NCI-H1694 treated with DMSO at 0.1 percent for 48 hours (cell line): ENCODE results near the gene TTI1.
"Not testable (repeated sequence)": the region's sequence is repeated elsewhere in the genome, so short reads cannot be mapped to it uniquely, and the experiment has no call there.

Source experiments
- DNase-seq: peaks from one replicate; lab custom pipeline; 2025; lab: John Stamatoyannopoulos, UW

TTI1 gene

GRCh38 chr20:37968841-37969401 lies 64.3 kb downstream of the TTI1 start:
- DNase-seq, result no peak

GRCh38 chr20:37963483-37963882 lies 69.8 kb downstream of the TTI1 start:
- DNase-seq, result not testable (repeated sequence)

DNA sequence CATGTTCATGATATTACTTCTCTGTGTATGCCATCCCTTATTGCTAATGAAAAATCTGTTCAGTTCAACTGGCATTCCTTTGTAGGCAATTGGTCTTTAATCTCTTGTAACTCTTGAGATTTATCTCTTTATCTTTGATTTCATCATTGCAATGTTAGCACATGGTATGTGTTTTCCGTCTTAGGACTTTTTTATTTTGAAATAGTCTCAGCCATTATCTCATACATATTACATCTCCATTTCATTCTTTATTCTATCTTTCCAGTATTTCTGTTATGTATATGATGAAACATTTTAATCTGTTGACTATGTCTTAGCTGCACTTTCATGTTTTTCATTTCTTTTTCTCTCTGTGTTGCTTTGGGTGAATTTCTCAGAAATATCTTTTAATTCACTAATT lies 72.2 kb downstream of the TTI1 start:
- no peak for DNase-seq

GRCh38 chr20:37958856-37959520 lies 74.3 kb downstream of the TTI1 start:
- no peak for DNase-seq

DNA sequence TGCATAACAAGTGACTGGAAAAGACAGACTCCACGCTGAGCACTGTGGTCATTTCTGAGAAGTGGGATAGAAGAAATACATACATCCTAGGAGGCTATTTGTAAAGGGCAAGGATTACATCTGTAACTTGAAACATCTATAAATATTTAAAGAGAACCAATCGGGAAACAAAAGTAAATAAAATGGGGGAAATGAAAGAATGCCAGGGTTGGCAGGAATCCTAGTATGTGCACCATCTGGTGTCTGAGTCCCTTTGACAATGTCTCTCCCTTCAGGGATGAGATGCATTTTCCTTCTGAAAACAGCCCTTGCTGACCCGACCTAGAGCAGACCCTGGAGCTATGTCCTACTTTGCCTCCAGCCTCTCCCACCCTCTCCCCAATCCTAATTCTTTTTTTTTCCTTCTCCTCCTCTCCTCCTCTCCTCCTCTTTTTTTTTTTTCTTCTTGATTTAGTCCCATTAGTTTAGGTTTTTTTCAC lies 77.1 kb downstream of the TTI1 start:
- DNase-seq, result peak; percentile 65

GRCh38 chr20:37955511-37955910 lies 77.7 kb downstream of the TTI1 start:
- DNase-seq, result no peak

GRCh38 chr20:37954626-37955025 lies 78.6 kb downstream of the TTI1 start:
- DNase-seq, result no peak

DNA sequence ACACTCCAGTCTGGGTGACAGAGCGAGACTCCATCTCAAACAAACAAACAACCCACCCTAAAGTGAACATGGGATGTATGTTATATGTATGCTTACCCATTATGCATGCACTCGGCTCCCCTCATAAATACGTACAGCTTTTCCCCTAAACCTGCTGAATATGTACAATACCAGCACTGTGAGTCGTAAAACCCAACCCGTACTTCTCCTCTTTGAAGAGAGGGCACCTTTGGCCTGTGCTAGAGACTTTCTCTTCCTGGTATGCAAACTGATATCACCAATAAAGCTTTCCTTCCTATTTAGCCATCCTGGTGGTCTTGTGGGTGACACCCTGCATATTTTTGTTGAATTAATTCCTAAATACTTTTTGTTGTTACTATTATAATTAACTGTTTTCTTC lies 79.1 kb downstream of the TTI1 start:
- DNase-seq, result no peak

DNA sequence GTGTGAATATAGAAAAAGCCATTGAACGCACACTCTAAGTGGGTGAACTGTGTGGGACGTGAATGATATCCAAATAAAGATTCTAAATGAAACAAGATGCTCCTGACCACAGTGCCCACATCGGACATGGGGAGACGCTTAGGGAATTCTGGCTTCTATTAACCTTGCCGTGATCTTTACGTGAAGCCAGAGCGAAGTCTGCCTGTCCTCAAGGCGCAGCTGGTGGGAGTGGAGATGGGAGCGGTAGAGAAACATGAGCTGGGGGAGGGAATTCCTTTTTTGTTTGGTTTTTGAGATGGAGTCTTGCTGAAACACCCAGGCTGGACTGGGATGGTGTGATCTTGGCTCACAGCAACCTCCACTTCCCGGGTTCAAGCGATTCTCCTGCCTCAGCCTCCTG lies 84.3 kb downstream of the TTI1 start:
- no peak for DNase-seq

DNA sequence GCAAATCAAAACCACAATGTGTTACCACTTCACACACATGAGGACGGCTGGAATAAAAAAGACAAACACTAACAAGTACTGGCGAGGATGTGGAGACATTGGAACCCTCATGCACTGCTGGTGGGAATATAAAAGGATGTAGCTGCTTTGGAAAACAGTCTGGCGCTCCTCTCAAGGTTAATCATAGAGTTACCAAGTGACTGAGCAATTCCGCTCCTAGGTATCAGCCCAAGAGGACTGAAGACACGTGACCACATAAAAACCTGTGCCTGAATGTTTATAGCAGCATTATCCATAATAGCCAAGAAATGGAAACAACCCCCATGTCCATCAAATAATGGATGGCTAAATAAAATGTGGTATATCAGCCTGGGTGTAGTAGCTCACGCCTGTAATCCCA lies 85.3 kb downstream of the TTI1 start:
- DNase-seq, result no peak

DNA sequence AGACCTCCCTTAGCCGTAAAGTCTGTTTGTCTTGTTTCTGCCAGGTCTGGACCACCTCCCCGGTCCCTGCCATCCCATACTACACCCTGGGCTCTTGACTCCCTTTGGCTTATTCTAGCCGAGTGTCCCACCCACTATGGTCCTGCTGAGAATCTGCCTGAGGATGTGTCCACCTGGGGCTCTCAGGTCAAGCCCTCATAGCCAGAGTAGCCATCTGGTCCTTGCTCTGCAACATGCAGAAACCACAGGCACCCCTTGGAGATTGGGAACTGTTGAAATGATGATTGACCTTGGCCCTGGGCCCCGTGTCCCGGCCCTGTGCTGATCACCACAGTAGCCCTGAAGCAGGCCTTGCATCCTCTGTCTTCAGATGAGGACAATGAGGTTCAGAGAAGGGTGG lies 86.3 kb downstream of the TTI1 start:
- DNase-seq, result no peak

- no peak for DNase-seq
Measured at GRCh38 chr20:37945091-37945547, 88.1 kb downstream of the TTI1 start.

DNA sequence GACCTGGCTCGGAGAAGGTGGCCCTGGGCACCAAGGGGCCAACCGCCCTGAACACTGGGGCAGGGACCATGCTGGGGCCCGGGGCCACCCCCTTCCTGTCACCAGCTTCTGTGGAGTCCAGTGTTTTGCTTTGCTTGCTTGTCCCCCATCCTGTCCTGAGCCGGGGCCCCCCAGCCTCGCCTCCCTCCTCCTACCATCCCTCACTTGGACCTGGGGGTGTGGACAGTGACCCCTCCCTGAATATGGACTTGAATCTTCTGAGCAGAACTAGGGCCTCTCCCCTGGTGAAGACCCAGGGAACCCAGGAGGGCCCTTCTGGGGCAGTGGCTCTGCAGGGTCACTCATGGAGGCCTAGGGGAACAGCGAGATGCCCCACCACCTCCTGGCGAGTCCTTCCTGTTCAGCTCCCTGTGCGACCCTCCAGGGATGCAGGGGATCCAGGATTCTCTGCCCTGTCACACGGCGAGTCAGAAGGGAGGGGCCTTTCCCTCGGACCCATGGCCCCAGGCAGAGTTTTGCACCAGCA lies 88.7 kb downstream of the TTI1 start:
- no peak for DNase-seq

DNA sequence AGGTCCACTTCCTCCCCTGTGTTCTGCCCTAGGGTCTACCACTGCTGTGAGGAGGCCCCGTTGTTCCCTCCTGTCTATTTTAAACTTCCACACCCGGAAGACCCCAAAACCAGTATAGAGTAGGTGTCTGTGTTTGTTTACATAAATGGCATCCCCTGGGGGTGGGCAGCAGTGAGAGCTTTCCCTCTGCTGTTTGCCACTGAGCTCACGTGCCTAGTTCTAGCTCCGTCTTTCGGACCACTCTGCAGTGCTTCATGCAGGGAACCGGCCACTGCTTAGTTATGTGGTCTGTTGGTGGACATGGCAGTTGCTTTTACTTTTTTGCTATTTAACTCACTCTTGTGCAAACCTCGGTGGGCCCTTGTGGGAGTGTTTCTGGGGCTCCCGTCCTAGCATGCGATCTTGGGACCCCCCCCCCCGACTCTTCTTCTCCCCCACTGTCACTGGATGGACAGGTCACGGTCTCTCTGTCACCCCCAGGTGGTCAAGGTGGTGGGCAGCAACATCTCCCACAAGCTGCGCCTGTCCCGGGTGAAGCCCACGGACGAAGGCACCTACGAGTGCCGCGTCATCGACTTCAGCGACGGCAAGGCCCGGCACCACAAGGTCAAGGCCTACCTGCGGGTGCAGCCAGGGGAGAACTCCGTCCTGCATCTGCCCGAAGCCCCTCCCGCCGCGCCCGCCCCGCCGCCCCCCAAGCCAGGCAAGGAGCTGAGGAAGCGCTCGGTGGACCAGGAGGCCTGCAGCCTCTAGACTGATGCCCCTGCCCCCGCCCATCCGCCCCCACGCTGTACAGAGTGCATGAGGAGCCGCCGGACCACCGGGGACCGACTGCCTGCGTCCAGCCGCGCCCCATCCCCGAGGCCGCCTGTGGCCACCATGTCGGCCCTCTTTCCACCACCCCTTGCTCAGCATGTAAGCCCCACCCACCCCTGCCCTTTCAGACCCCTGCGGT lies 89.5 kb downstream of the TTI1 start:
- no peak for DNase-seq

- DNase-seq, result no peak
Measured at GRCh38 chr20:37943033-37943432, 90.2 kb downstream of the TTI1 start.

GRCh38 chr20:37941992-37942391 lies 91.3 kb downstream of the TTI1 start:
- no peak for DNase-seq

- no peak for DNase-seq
Measured at GRCh38 chr20:37941332-37941731, 91.9 kb downstream of the TTI1 start.

DNA sequence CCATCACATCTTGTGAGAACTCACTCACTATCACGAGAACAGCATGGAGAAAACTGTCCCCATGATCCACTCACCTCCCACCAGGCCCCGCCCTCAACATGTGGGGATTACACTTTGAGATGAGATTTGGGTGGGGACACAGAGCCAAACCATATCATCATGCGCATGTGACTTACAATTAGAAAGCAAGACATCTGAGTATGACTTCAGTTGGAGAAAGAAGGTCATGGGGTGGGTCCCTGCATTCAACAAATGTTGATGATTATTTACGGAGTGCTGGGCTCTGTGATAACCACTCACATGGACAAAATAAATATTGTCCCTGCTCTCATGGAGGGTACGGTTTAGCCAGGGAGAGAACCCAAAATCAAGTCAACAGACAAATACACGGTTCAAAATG lies 92.4 kb downstream of the TTI1 start:
- no peak for DNase-seq

GRCh38 chr20:37939701-37940560 lies 93.3 kb downstream of the TTI1 start:
- no peak for DNase-seq

- no peak for DNase-seq
Measured at GRCh38 chr20:37938954-37939353, 94.3 kb downstream of the TTI1 start.

GRCh38 chr20:37938181-37938750 lies 95.0 kb downstream of the TTI1 start:
- no peak for DNase-seq
